LNCaP clone FGC (cell line): ENCODE data around the gene PARVG.

Experiments used
- DNase-seq: peaks from one replicate; pipeline ENCODE4 v3.0.0-alpha.2; 2011; ENCODE audit warnings: low read depth
- H3K4me3 ChIP-seq: 2 replicates; pipeline ENCODE4 v1.5.1; 2011; ENCODE audit warnings: mild to moderate bottlenecking, low read depth, low read length, control low read depth
- CTCF ChIP-seq: IDR thresholded peaks from 2 replicates; pipeline ENCODE4 v1.5.1; 2012; ENCODE audit warnings: mild to moderate bottlenecking; ENCODE audit not compliant: control insufficient read depth, insufficient read depth; ENCODE audit errors: extremely low read depth

PARVG gene

GRCh38 chr22:44183287-44183588 lies 2.5 kb downstream of the PARVG start:
- TF ChIP-seq CTCF, result no peak
- no peak for DNase-seq

DNA sequence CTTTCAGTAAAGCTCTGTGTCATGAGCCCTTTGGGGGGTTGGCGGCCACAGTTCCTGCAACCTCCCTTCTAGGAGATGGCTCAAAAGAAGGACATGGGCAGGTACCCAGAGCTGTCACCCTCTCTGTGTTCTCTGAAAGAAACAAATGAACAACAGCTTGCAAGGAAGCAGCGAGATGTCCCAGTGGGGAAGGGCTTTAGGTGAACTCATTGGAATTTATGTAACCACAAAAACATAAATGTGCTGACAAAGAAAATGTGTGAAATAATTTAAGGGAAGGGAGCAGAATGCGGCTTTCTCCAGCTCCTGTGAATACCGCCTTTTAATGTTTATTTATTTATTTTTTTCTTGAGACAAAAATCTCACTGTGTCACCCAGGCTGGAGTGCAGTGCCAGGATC lies 3.3 kb downstream of the PARVG start:
- TF ChIP-seq CTCF, result no peak
- no peak for DNase-seq
- H3K4me3 ChIP-seq, result no peak overlapping the region

More at GRCh38 chr22:44183287-44183588, 2.5 kb downstream of the PARVG start:
- H3K4me3 ChIP-seq, result no peak overlapping the region

DNA sequence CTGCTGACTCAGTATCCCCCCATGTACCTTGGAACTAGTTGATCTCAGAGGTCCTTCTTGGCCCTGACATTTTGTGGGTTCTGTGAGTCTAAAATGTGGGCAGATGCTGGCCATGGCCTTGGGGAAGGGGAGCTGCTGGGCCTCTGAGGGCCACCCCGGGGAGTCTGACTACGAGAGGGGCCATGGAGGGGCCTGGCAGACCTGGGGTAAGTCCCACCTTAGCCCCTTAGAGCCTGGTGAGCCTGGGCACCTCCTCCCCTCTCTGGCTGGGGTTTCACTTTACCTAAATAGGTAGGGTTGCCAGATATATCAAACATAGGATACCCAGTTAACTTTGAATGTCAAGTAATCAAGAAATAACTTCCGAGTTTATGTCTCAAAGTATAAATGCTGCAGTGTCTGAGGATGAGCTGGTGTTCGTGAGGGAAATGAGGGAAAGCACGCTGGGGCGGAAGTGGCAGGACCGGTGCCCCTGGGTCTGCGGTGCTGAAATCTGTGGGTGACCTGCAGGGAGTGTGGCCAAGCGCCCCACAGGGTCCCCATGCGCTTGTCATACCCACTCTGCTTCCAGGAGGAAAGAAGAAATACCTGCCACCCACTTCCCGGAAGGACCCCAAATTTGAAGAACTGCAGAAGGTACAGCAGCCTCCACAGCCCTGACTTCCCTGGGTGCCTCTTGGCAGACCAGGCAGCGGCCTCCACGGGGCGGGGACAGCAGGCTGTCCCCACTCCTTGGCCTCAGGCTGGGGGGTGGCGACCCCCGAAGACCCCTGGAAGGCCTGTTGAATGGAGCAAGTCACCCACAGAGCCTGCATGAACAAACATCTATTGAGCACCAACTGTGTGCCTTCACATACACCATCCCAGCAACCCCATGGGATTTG lies 4.8 kb downstream of the PARVG start:
- no peak for TF ChIP-seq CTCF
- no peak for DNase-seq
- no peak overlapping the region for H3K4me3 ChIP-seq

GRCh38 chr22:44186121-44186510 lies 5.4 kb downstream of the PARVG start:
- H3K4me3 ChIP-seq, result no peak overlapping the region
- DNase-seq, result no peak
- no peak for TF ChIP-seq CTCF

- no peak overlapping the region for H3K4me3 ChIP-seq
- no peak for TF ChIP-seq CTCF
- no peak for DNase-seq
Observed at GRCh38 chr22:44186737-44187136, 6.0 kb downstream of the PARVG start.

DNA sequence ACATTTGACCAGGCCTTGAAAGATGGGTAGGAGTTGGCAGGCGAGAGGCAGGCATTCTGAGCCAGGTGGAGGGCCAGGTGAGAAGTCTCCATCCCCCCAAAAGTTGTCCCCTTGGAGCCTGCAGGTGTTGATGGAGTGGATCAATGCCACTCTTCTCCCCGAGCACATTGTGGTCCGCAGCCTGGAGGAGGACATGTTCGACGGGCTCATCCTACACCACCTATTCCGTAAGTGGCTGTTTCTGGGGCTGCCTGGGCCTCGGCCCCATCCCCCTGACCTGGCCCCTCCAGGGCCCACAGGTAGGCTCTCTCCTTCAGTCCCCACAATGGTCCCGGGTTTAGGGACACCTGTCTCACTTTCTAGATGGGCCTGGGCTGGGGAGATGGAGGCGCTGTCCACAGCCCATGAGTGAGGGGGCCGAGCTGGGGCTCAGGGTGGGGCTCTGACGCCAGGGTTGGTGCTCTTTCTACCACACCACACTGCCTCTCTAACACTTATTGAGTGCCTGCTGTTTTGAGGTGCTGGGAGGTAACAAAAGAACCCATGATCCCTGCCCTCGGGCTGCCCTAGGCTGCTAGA lies 7.0 kb downstream of the PARVG start:
- no peak for DNase-seq
- TF ChIP-seq CTCF, result no peak
- no peak overlapping the region for H3K4me3 ChIP-seq

GRCh38 chr22:44188316-44188715 lies 7.6 kb downstream of the PARVG start:
- no peak for DNase-seq
- no peak overlapping the region for H3K4me3 ChIP-seq
- no peak for TF ChIP-seq CTCF
